Transverse colon (tissue), 4 donors: Measurements from ENCODE around the gene NLRP10. TPM values are rescaled to one million over a fixed set of nuclear protein-coding genes. Genes with fewer than 3 reads are reported as not detected.

Source experiments
- DNase-seq: peaks from one replicate; pipeline ENCODE4 v3.0.0-alpha.2; 2019
- H3K27ac ChIP-seq, 4 donors: fragments of 200-600 bp; sonication (generic); 2 replicates each; pipeline ENCODE4 v1.5.1; 2016 to 2018; ENCODE audit warnings: inconsistent platforms in 4 of 4
- H3K27me3 ChIP-seq: fragments of 200-600 bp; sonication (generic); 2 replicates; pipeline ENCODE4 v1.5.1; 2017; ENCODE audit warnings: inconsistent platforms
- H3K36me3 ChIP-seq, 4 donors: fragments of 200-600 bp; sonication (generic); 2 replicates each; pipeline ENCODE4 v1.5.1; 2017 to 2019; ENCODE audit warnings: inconsistent platforms in 4 of 4
- H3K4me1 ChIP-seq, 4 donors: fragments of 200-600 bp; sonication (generic); 2 replicates each; pipeline ENCODE4 v1.5.1; 2017 to 2020; ENCODE audit warnings: inconsistent platforms in 4 of 4
- H3K4me3 ChIP-seq, 4 donors: fragments of 200-600 bp; sonication (generic); 1 replicate in 1 of 4; 2 replicates in 3 of 4; pipeline versions ENCODE4 v1.5.1 to v1.6.1; 2017 to 2019; ENCODE audit warnings: inconsistent platforms in 4 of 4
- H3K9me3 ChIP-seq, 2 donors: fragments of 200-600 bp; sonication (generic); 2 replicates each; pipeline ENCODE4 v1.5.1; 2017 to 2019; ENCODE audit warnings: inconsistent platforms in 2 of 2
- EP300 ChIP-seq: sonication (generic); formaldehyde crosslinking; IDR thresholded peaks from one replicate; pipeline ENCODE4 v1.6.1; 2017; ENCODE audit warnings: antibody characterized with exemption, low read depth
- POLR2A ChIP-seq: fragments of 450-650 bp; IDR thresholded peaks from one replicate; pipeline ENCODE4 v1.6.1; 2016; ENCODE audit warnings: antibody characterized with exemption, mild to moderate bottlenecking, moderate library complexity
- POLR2AphosphoS5 ChIP-seq, 3 donors: sonication (generic); formaldehyde crosslinking; IDR thresholded peaks; one replicate each; pipeline ENCODE4 v1.6.1; 2016; ENCODE audit warnings: antibody characterized with exemption in 3 of 3
- WGBS, 2 donors: methylation state at CpG; one replicate each; pipeline ENCODE4 v1.1.5; 2018; ENCODE audit warnings: low coverage in 1 of 2; 5-methylcytosine and 5-hydroxymethylcytosine counted together
- in situ Hi-C, 4 donors: fragments of 200-750 bp; cut with MboI; loops; one replicate each; pipeline versions ENCODE4 v1.15.0 to v1.15.1; 2017; ENCODE audit warnings: low sequenced_read_pairs in 3 of 4, low pct_ligation_motif_present in 1 of 4, low pct_unique_long_range_greater_than_20kb in 1 of 4
- intact Hi-C: fragments of 100-400 bp; cut with DNase I; formaldehyde crosslinking; loops from one replicate; pipeline ENCODE4 v1.15.1; 2023; ENCODE audit warnings: low total_unique reads
- total RNA-seq, 4 donors: library from RNA; depleted of rRNA; stranded (reverse); fragments of >200 nt; gene quantifications; one replicate each; pipeline ENCODE4 v1.1.0, GENCODE V29; 2016
- TF ChIP-seq, protein P1 (sequence below), 5 experiments: fragments of 200-600 bp in 3 of 5; fragments of 450-650 bp in 2 of 5; sonication (generic) in 3 of 5; IDR thresholded peaks; 1 replicate in 2 of 5; 2 replicates in 3 of 5; pipeline ENCODE4 v1.5.1; 2016 to 2017; ENCODE audit warnings: antibody characterized with exemption in 5 of 5, inconsistent platforms in 3 of 5, mild to moderate bottlenecking in 2 of 5, moderate library complexity in 1 of 5

The NLRP10 gene
- total RNA-seq, 4 donors from 2014 or later = not detected

DNA sequence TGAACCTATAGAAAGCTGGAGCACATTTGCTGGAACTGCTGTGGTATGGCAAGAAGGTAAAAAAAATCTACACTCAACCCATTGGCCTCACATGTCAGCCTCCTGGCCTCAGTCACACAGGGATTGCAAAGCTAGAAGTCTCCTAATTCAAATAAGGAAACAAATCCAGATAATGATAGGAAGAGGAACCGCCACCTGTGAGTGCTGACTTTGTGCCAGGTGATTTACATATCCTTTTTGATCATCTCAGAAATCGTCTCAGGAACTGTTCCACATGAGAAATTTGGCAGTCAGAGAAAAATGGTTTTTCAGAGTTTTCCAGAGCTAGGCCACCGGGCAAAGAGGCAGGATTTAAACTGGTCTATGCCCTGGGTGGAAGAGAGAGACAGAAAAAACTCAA lies 986 bp downstream of the NLRP10 start:
- 45 to 57% methylated on average over 3 of the region's 3 CpGs for WGBS, 2 donors
- no peak overlapping the region for H3K4me3 ChIP-seq
- H3K27me3 ChIP-seq = no peaks in the 10 kb centered on the region
- intact Hi-C loops = no loop called here
- no peaks in the 10 kb centered on the region for H3K4me1 ChIP-seq
- in situ Hi-C loops = no loop called here
- H3K9me3 ChIP-seq = no peaks in the 10 kb centered on the region
- H3K27ac ChIP-seq = no peak overlapping the region
- H3K36me3 ChIP-seq = no peaks in the 10 kb centered on the region
- no peak for DNase-seq
- TF ChIP-seq POLR2AphosphoS5 (IDR thresholded peaks at IDR 0.05) = no peak
- TF ChIP-seq, protein P1, sequence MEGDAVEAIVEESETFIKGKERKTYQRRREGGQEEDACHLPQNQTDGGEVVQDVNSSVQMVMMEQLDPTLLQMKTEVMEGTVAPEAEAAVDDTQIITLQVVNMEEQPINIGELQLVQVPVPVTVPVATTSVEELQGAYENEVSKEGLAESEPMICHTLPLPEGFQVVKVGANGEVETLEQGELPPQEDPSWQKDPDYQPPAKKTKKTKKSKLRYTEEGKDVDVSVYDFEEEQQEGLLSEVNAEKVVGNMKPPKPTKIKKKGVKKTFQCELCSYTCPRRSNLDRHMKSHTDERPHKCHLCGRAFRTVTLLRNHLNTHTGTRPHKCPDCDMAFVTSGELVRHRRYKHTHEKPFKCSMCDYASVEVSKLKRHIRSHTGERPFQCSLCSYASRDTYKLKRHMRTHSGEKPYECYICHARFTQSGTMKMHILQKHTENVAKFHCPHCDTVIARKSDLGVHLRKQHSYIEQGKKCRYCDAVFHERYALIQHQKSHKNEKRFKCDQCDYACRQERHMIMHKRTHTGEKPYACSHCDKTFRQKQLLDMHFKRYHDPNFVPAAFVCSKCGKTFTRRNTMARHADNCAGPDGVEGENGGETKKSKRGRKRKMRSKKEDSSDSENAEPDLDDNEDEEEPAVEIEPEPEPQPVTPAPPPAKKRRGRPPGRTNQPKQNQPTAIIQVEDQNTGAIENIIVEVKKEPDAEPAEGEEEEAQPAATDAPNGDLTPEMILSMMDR (IDR thresholded peaks at IDR 0.05) = no peak
- TF ChIP-seq POLR2A = no peak
- no peak for TF ChIP-seq EP300

DNA sequence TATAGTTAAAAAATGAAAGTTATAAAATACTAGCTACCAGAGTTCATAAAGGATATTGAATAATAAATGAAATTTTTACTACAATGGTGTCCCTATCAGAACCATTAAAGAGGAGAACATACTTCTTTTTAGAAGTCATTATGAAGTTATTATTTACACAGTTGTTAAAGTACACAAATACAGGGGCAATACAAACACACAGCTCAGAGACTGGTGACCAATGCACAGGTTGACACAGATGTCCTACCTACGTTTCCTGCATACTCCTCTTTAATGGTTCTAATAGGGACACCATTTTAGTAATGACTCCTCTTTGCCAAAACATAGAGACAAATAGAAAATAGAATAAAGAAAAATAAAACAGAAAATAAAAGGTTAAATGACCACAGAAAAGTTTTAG lies 10.1 kb downstream of the NLRP10 start:
- Histone ChIP-seq H3K27me3 (no peaks in the 10 kb centered on the region), H3K4me3 (no peak overlapping the region), H3K36me3 (no peaks in the 10 kb centered on the region), H3K9me3 (peaks cover 0 to 7% of the 10 kb centered on the region in 2 donors), H3K27ac (no peak overlapping the region), H3K4me1 (no peaks in the 10 kb centered on the region)
- intact Hi-C loops = no loop called here
- in situ Hi-C loops = no loop called here
- no peak for TF ChIP-seq POLR2AphosphoS5 (IDR thresholded peaks at IDR 0.05)
- TF ChIP-seq EP300 = no peak
- TF ChIP-seq, protein P1 (IDR thresholded peaks at IDR 0.05) = no peak
- TF ChIP-seq POLR2A = no peak
- 55 to 56% methylated on average over 1 of the region's 1 CpG for WGBS, 2 donors
- DNase-seq = no peak

- TF ChIP-seq POLR2AphosphoS5 (IDR thresholded peaks at IDR 0.05) (no peak), POLR2A (no peak), EP300 (no peak)
- TF ChIP-seq, protein P1 (IDR thresholded peaks at IDR 0.05) = no peak
- 73 to 90% methylated on average over 1 of the region's 1 CpG for WGBS, 2 donors
These were observed 15.3 kb downstream of the NLRP10 start for GRCh38 chr11:7949934-7950333.

DNA sequence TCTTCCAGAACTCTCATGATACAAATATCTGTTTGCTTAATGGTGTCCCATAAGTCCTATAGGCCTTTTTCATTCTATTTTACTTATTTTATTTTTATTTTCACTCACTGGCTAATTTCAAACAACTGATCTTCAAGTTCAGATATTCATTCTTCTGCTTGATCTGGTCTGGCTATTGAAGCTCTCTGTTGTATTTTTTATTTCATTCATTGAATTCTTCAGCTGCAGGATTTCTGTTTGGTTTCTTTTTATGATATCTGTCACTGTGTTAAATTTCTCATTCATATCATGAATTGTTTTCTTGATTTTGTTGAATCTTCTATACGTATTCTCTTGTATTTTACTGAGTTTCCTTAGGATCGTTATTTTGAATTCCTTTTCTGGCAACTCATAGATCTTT lies 21.1 kb downstream of the NLRP10 start:
- H3K4me1 ChIP-seq = no peaks in the 10 kb centered on the region
- H3K4me3 ChIP-seq = no peak overlapping the region
- intact Hi-C loops = no loop called here
- 81 to 84% methylated on average over 2 of the region's 2 CpGs for WGBS, 2 donors
- TF ChIP-seq POLR2A (no peak), EP300 (no peak), POLR2AphosphoS5 (IDR thresholded peaks at IDR 0.05) (no peak)
- TF ChIP-seq, protein P1 (IDR thresholded peaks at IDR 0.05) = no peak
- H3K27me3 ChIP-seq = no peaks in the 10 kb centered on the region
- no peaks in the 10 kb centered on the region for H3K36me3 ChIP-seq
- peaks cover 15 to 17% of the 10 kb centered on the region in 2 donors for H3K9me3 ChIP-seq
- in situ Hi-C loops = no loop called here
- H3K27ac ChIP-seq = no peak overlapping the region
- DNase-seq = no peak

More at GRCh38 chr11:7949934-7950333, 15.3 kb downstream of the NLRP10 start:
- H3K27ac ChIP-seq = no peak overlapping the region
- H3K36me3 ChIP-seq = no peaks in the 10 kb centered on the region
- no peaks in the 10 kb centered on the region for H3K27me3 ChIP-seq
- in situ Hi-C loops = no loop called here
- intact Hi-C loops = no loop called here
- no peak overlapping the region for H3K4me3 ChIP-seq
- no peaks in the 10 kb centered on the region for H3K9me3 ChIP-seq
- DNase-seq = no peak
- H3K4me1 ChIP-seq = no peaks in the 10 kb centered on the region
